Activated CD8-positive, alpha-beta memory T cell treated with anti-CD3 and anti-CD28 coated beads for 36 hours (primary cell): ENCODE results near the gene GLRX5. TPM values are rescaled to one million over a fixed set of nuclear protein-coding genes. Genes with fewer than 3 reads are reported as not detected.

ENCODE experiments used
- CTCF ChIA-PET: fragments of 350-600 bp; sonication (Branson Sonifier 250); formaldehyde crosslinking; loops from one replicate; lab custom pipeline; 2021; ENCODE audit warnings: antibody characterized with exemption; lab: Charles Lee
- POLR2A ChIA-PET: fragments of 350-600 bp; sonication (Branson Sonifier 250); formaldehyde crosslinking; loops from one replicate; lab custom pipeline; 2021; ENCODE audit warnings: antibody characterized with exemption; lab: Charles Lee
- total RNA-seq, 2 experiments: library from RNA; stranded (reverse); gene quantifications; one replicate each; pipeline ENCODE4 v1.2.3, GENCODE V29; 2021

The GLRX5 gene
- total RNA-seq, 2 experiments from 2014 or later: 50.4 to 54.9 TPM

- POLR2A ChIA-PET: no interaction called here
- CTCF ChIA-PET: interaction anchor here (0.9 kb wide), 1 partner anchor 11 kb away, joined by 3 read pairs; no protein-coding TSS in a partner anchor
These were observed 23.2 kb upstream of the GLRX5 start for GRCh38 chr14:95511687-95512086.

GRCh38 chr14:95513291-95513690 is 21.6 kb upstream of the GLRX5 start:
- ChIA-PET POLR2A (interaction anchor here (0.7 kb wide), 1 partner anchor 33 kb away, joined by 3 read pairs; no protein-coding TSS in a partner anchor), CTCF (interaction anchor here (0.7 to 1.3 kb wide), 2 partner anchors 8 to 10 kb away, joined by 3 to 4 read pairs; no protein-coding TSS in a partner anchor)

GRCh38 chr14:95514131-95515079 is 20.4 kb upstream of the GLRX5 start:
- ChIA-PET CTCF (interaction anchor here (0.8 to 3.0 kb wide), 4 partner anchors 9 to 22 kb away, joined by 3 to 19 read pairs (median 4); no protein-coding TSS in a partner anchor), POLR2A (interaction anchor here (0.6 to 1.6 kb wide), 3 partner anchors 9 to 19 kb away, joined by 3 to 5 read pairs (median 3); no protein-coding TSS in a partner anchor)

GRCh38 chr14:95515080-95515489 is 19.8 kb upstream of the GLRX5 start:
- POLR2A ChIA-PET: interaction anchor here (0.6 to 1.6 kb wide), 2 partner anchors 9 to 18 kb away, joined by 3 to 5 read pairs; no protein-coding TSS in a partner anchor
- CTCF ChIA-PET: interaction anchor here (1.4 to 3.0 kb wide), 3 partner anchors 11 to 21 kb away, joined by 3 to 19 read pairs (median 5); no protein-coding TSS in a partner anchor

- ChIA-PET POLR2A (interaction anchor here (1.6 kb wide), 1 partner anchor 8 kb away, joined by 5 read pairs; no protein-coding TSS in a partner anchor), CTCF (interaction anchor here (1.3 to 3.4 kb wide), 5 partner anchors 10 to 73 kb away, joined by 3 to 19 read pairs (median 5); no protein-coding TSS in a partner anchor)
These were observed 19.0 kb upstream of the GLRX5 start for GRCh38 chr14:95515596-95516552.

- CTCF ChIA-PET: interaction anchor here (1.3 to 3.4 kb wide), 4 partner anchors 9 to 74 kb away, joined by 5 to 19 read pairs (median 10); no protein-coding TSS in a partner anchor
- POLR2A ChIA-PET: interaction anchor here (0.9 kb wide), 1 partner anchor 18 kb away, joined by 3 read pairs; no protein-coding TSS in a partner anchor
These were observed 18.2 kb upstream of the GLRX5 start, which contains the start of gene SYNE3 for GRCh38 chr14:95516554-95517181. Gene SYNE3, minus strand, starts transcription at chr14:95516650. Its CDS starts 40,829 bp downstream, at chr14:95475821.

- POLR2A ChIA-PET: interaction anchor here (0.6 to 1.7 kb wide), 4 partner anchors 10 to 200 kb away, joined by 3 to 4 read pairs (median 3); partner anchors contain the start of gene GLRX5
- CTCF ChIA-PET: interaction anchor here (0.6 to 3.4 kb wide), 4 partner anchors 9 to 75 kb away, joined by 3 to 16 read pairs (median 4); no protein-coding TSS in a partner anchor
These were observed 16.7 kb upstream of the GLRX5 start for GRCh38 chr14:95518045-95518751.

- ChIA-PET CTCF (interaction anchor here (0.9 to 3.4 kb wide), 3 partner anchors 11 to 77 kb away, joined by 3 to 16 read pairs (median 3); no protein-coding TSS in a partner anchor), POLR2A (interaction anchor here (1.7 kb wide), 1 partner anchor 15 kb away, joined by 4 read pairs; the partner anchor contains the start of gene GLRX5)
These were observed 15.2 kb upstream of the GLRX5 start for GRCh38 chr14:95519699-95520098.

GRCh38 chr14:95520346-95520745 is 14.5 kb upstream of the GLRX5 start:
- POLR2A ChIA-PET: no interaction called here
- CTCF ChIA-PET: interaction anchor here (0.9 kb wide), 1 partner anchor 16 kb away, joined by 3 read pairs; no protein-coding TSS in a partner anchor

DNA sequence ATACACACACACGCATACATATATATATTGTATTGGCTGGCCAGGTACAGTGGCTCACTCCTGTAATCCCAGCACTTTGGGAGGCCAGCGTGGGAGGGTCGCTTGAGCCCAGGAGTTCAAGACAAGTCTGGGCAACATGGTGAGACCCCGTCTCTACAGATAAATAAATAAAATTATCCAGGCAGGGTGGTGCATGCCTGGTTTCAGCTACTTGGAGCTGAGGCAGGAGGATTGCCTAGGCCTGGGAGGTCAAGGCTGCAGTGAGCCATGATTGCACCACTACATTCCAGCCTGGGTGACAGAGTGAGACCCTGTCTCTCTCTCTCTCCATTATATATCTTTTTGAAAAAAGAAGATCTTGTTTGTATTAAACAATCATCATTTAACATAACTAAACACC is 13.8 kb upstream of the GLRX5 start:
- POLR2A ChIA-PET: no interaction called here
- CTCF ChIA-PET: no interaction called here

DNA sequence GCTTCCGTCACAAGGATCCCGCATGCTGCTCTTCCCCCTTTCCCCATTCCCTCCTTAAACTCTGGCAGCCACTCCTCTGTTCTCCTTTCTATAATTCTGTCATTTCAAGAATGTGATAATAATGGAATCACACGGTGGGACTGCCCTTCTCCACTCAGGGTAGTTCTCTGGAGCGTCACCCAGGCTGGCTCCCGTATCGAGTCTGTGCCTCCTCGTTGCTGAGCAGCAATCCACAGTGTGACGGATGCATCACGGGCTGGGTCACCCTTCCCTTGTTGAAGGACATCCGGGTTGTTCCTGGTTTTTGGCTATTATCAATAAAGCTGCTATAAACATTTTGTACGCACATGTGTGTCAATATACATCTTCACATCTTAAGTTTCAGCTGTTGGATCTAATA is 12.7 kb upstream of the GLRX5 start:
- CTCF ChIA-PET: interaction anchor here (1.0 to 2.2 kb wide), 3 partner anchors 11 to 42 kb away, joined by 3 to 12 read pairs (median 8); no protein-coding TSS in a partner anchor
- POLR2A ChIA-PET: interaction anchor here (1.1 to 2.2 kb wide), 2 partner anchors 12 to 14 kb away, joined by 3 to 21 read pairs; partner anchors contain the start of gene GLRX5

GRCh38 chr14:95522556-95522955 is 12.3 kb upstream of the GLRX5 start:
- CTCF ChIA-PET: interaction anchor here (1.0 to 2.2 kb wide), 7 partner anchors 10 to 80 kb away, joined by 3 to 25 read pairs (median 6); partner anchors contain the start of gene GLRX5
- POLR2A ChIA-PET: interaction anchor here (1.1 to 2.2 kb wide), 4 partner anchors 12 to 42 kb away, joined by 3 to 21 read pairs (median 11); partner anchors contain the start of gene GLRX5

GRCh38 chr14:95523051-95523814 is 11.6 kb upstream of the GLRX5 start:
- CTCF ChIA-PET: interaction anchor here (0.6 to 2.2 kb wide), 12 partner anchors 9 to 97 kb away, joined by 3 to 25 read pairs (median 4); partner anchors contain the start of gene GLRX5
- POLR2A ChIA-PET: interaction anchor here (0.8 to 2.2 kb wide), 8 partner anchors 9 to 366 kb away, joined by 3 to 21 read pairs (median 4); partner anchors contain the start of genes DICER1 and GLRX5

- ChIA-PET CTCF (interaction anchor here (0.6 to 2.2 kb wide), 13 partner anchors 10 to 97 kb away, joined by 3 to 25 read pairs (median 4); partner anchors contain the start of gene GLRX5), POLR2A (interaction anchor here (0.8 to 2.2 kb wide), 7 partner anchors 9 to 366 kb away, joined by 3 to 21 read pairs (median 5); partner anchors contain the start of genes DICER1 and GLRX5)
These were observed 10.9 kb upstream of the GLRX5 start for GRCh38 chr14:95523815-95524448.
